22Rv1 (cell line): ENCODE results near the gene MAP4K2.

Source experiments
- CTCF ChIP-seq: fragments of 450-650 bp; IDR thresholded peaks from 2 replicates; pipeline ENCODE4 v1.5.1; 2017; ENCODE audit warnings: mild to moderate bottlenecking
- ZFX ChIP-seq: fragments of 450-650 bp; IDR thresholded peaks from 2 replicates; pipeline ENCODE4 v1.6.1; 2017; ENCODE audit warnings: antibody characterized with exemption, borderline replicate concordance

GRCh38 chr11:64735725-64736259, 67.2 kb downstream of the MAP4K2 start:
- TF ChIP-seq CTCF (no peak), ZFX (no peak)
